ENCODE results near the gene FGF5. TPM values are rescaled to one million over a fixed set of nuclear protein-coding genes. Genes with fewer than 3 reads are reported as not detected.
A peak's percentile ranks its signal among the peaks of the same experiment; 100 is the strongest.

Gene FGF5
- total RNA-seq, 2 donors from 2014 or later = not detected

GRCh38 chr4:80334568-80334967 lies 68.1 kb downstream of the FGF5 start:
- ATAC-seq (ENCODE audit: insufficient number of reproducible peaks, low FRiP score, low read depth) = no peak
- no peak overlapping the region for H3K4me3 ChIP-seq
- H3K9me3 ChIP-seq = no peaks in the 10 kb centered on the region
- DNase-seq (ENCODE audit: low spot score) = no peak
- H3K4me1 ChIP-seq (ENCODE audit: control insufficient read depth in 1 of 2, low read depth in 2 of 2) = peaks cover 0 to 10% of the 10 kb centered on the region in 2 donors
- TF ChIP-seq CTCF (IDR thresholded peaks at IDR 0.05) = no peak
- no peak overlapping the region for H3K27ac ChIP-seq
- H3K36me3 ChIP-seq = no peaks in the 10 kb centered on the region
- no peaks in the 10 kb centered on the region for H3K27me3 ChIP-seq (replicated peaks; ENCODE audit: insufficient read depth)

- Histone ChIP-seq H3K4me1 (ENCODE audit: control insufficient read depth in 1 of 2, low read depth in 2 of 2) (peaks cover 0 to 10% of the 10 kb centered on the region in 2 donors), H3K27me3 (replicated peaks; ENCODE audit: insufficient read depth) (no peaks in the 10 kb centered on the region), H3K27ac (no peak overlapping the region), H3K36me3 (no peaks in the 10 kb centered on the region), H3K4me3 (peak overlapping the region; percentile 73), H3K9me3 (no peaks in the 10 kb centered on the region)
- ATAC-seq (ENCODE audit: insufficient number of reproducible peaks, low FRiP score, low read depth) (no peak), DNase-seq (ENCODE audit: low spot score) (no peak)
- no peak for TF ChIP-seq CTCF (IDR thresholded peaks at IDR 0.05)
Observed at GRCh38 chr4:80335226-80335553, 68.7 kb downstream of the FGF5 start.

GRCh38 chr4:80335554-80336358 lies 69.3 kb downstream of the FGF5 start, which contains the start of gene CFAP299:
TSS of gene CFAP299 (plus strand) at chr4:80335730.
- Histone ChIP-seq H3K9me3 (no peaks in the 10 kb centered on the region), H3K27me3 (replicated peaks; ENCODE audit: insufficient read depth) (no peaks in the 10 kb centered on the region), H3K36me3 (no peaks in the 10 kb centered on the region), H3K4me1 (ENCODE audit: control insufficient read depth in 1 of 2, low read depth in 2 of 2) (peaks cover 0 to 10% of the 10 kb centered on the region in 2 donors), H3K27ac (no peak within 1 kb of the TSS), H3K4me3 (peak within 1 kb of the TSS; percentile 73)
- no peak for ATAC-seq (ENCODE audit: insufficient number of reproducible peaks, low FRiP score, low read depth)
- peak; percentile 35 for DNase-seq (ENCODE audit: low spot score)
- TF ChIP-seq CTCF (IDR thresholded peaks at IDR 0.05) = peak; percentile 27

GRCh38 chr4:80336582-80336981 lies 70.1 kb downstream of the FGF5 start:
- Histone ChIP-seq H3K4me1 (ENCODE audit: control insufficient read depth in 1 of 2, low read depth in 2 of 2) (peaks cover 0 to 10% of the 10 kb centered on the region in 2 donors), H3K9me3 (no peaks in the 10 kb centered on the region), H3K27me3 (replicated peaks; ENCODE audit: insufficient read depth) (no peaks in the 10 kb centered on the region), H3K27ac (no peak overlapping the region), H3K36me3 (no peaks in the 10 kb centered on the region), H3K4me3 (no peak overlapping the region)
- DNase-seq (ENCODE audit: low spot score) (no peak), ATAC-seq (ENCODE audit: insufficient number of reproducible peaks, low FRiP score, low read depth) (no peak)
- no peak for TF ChIP-seq CTCF (IDR thresholded peaks at IDR 0.05)

- Histone ChIP-seq H3K4me1 (ENCODE audit: control insufficient read depth in 1 of 2, low read depth in 2 of 2) (peaks cover 0 to 10% of the 10 kb centered on the region in 2 donors), H3K36me3 (no peaks in the 10 kb centered on the region), H3K4me3 (no peak overlapping the region), H3K9me3 (no peaks in the 10 kb centered on the region), H3K27me3 (replicated peaks; ENCODE audit: insufficient read depth) (no peaks in the 10 kb centered on the region), H3K27ac (no peak overlapping the region)
- no peak for DNase-seq (ENCODE audit: low spot score)
- TF ChIP-seq CTCF (IDR thresholded peaks at IDR 0.05) = no peak
- no peak for ATAC-seq (ENCODE audit: insufficient number of reproducible peaks, low FRiP score, low read depth)
Observed at GRCh38 chr4:80340036-80340435, 73.6 kb downstream of the FGF5 start.

Other genes starting within 250 kb of the FGF5 start
- gene ANTXR2, start 193.4 kb upstream of the FGF5 start, total RNA-seq = 10 to 100 TPM; 48.3 to 63.8 TPM
- gene PRDM8, start 69.2 kb upstream of the FGF5 start, total RNA-seq = 1 to 10 TPM; 2.7 to 3.7 TPM
- gene CFAP299, start 69.1 kb downstream of the FGF5 start, total RNA-seq = not detected